Chondrocyte (in vitro differentiated cells): ENCODE data around the gene FEN1. TPM values are rescaled to one million over a fixed set of nuclear protein-coding genes. Genes with fewer than 3 reads are reported as not detected.

Source experiments
- DNase-seq: peaks from one replicate; pipeline ENCODE4 v3.0.0; 2021; ENCODE audit warnings: mixed read lengths, low spot score
- H3K27ac Mint-ChIP-seq: one replicate; pipeline ENCODE4 v1.8.0; 2021; ENCODE audit warnings: mild to moderate bottlenecking, moderate library complexity, mixed read lengths; ENCODE audit not compliant: unreplicated experiment
- H3K27me3 Mint-ChIP-seq: 2 replicates; pipeline ENCODE4 v1.8.0; 2021; ENCODE audit warnings: low read depth, mixed read lengths
- H3K36me3 Mint-ChIP-seq: 2 replicates; pipeline ENCODE4 v1.8.0; 2021; ENCODE audit warnings: low read depth, mixed read lengths
- H3K4me1 Mint-ChIP-seq: 2 replicates; pipeline ENCODE4 v1.8.0; 2021; ENCODE audit warnings: low read depth, mild to moderate bottlenecking, mixed read lengths
- H3K4me3 Mint-ChIP-seq: one replicate; pipeline ENCODE4 v1.8.0; 2021; ENCODE audit warnings: mild to moderate bottlenecking, moderate library complexity, mixed read lengths; ENCODE audit not compliant: unreplicated experiment
- H3K9me3 Mint-ChIP-seq: 2 replicates; pipeline ENCODE4 v1.8.0; 2021; ENCODE audit warnings: low read depth, mixed read lengths
- total RNA-seq: library from RNA; stranded (reverse); gene quantifications from 3 replicates; pipeline ENCODE4 v1.2.1, GENCODE V29; 2021
- TF ChIP-seq, protein P1 (sequence below): fragments of 200-600 bp; sonication (generic); IDR thresholded peaks from 2 replicates; pipeline ENCODE4 v1.5.0; 2021; ENCODE audit warnings: antibody characterized with exemption, mild to moderate bottlenecking, moderate library complexity

Gene FEN1
- total RNA-seq, 1 donor from 2014 or later: 12.6 TPM

DNA sequence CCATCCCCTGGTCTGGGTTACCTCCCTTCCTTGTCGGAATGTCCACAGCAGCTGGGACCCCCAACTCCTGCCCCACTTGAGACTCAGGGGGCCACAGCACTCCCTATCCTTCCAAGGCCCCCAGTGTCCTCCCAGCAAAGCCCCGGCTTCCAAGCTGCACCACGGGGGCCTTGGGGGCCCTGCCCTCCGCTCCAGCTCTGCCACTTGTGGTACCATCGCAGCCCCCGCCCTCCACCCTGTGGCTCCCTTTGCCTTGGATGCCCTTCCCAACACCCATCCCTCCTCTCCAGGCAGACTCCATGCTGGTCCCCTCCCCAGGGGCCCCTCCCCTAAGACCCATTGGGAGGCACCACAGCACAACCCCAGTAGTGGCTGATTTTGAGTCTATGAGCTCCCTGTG, 17.6 kb upstream of the FEN1 start:
- Mint-ChIP-seq H3K36me3 (no peaks in the 10 kb centered on the region), H3K27me3 (no peaks in the 10 kb centered on the region), H3K27ac (no peak overlapping the region), H3K4me3 (no peak overlapping the region), H3K9me3 (no peaks in the 10 kb centered on the region), H3K4me1 (no peaks in the 10 kb centered on the region)
- TF ChIP-seq, protein P1, sequence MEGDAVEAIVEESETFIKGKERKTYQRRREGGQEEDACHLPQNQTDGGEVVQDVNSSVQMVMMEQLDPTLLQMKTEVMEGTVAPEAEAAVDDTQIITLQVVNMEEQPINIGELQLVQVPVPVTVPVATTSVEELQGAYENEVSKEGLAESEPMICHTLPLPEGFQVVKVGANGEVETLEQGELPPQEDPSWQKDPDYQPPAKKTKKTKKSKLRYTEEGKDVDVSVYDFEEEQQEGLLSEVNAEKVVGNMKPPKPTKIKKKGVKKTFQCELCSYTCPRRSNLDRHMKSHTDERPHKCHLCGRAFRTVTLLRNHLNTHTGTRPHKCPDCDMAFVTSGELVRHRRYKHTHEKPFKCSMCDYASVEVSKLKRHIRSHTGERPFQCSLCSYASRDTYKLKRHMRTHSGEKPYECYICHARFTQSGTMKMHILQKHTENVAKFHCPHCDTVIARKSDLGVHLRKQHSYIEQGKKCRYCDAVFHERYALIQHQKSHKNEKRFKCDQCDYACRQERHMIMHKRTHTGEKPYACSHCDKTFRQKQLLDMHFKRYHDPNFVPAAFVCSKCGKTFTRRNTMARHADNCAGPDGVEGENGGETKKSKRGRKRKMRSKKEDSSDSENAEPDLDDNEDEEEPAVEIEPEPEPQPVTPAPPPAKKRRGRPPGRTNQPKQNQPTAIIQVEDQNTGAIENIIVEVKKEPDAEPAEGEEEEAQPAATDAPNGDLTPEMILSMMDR: no peak
- DNase-seq: no peak

DNA sequence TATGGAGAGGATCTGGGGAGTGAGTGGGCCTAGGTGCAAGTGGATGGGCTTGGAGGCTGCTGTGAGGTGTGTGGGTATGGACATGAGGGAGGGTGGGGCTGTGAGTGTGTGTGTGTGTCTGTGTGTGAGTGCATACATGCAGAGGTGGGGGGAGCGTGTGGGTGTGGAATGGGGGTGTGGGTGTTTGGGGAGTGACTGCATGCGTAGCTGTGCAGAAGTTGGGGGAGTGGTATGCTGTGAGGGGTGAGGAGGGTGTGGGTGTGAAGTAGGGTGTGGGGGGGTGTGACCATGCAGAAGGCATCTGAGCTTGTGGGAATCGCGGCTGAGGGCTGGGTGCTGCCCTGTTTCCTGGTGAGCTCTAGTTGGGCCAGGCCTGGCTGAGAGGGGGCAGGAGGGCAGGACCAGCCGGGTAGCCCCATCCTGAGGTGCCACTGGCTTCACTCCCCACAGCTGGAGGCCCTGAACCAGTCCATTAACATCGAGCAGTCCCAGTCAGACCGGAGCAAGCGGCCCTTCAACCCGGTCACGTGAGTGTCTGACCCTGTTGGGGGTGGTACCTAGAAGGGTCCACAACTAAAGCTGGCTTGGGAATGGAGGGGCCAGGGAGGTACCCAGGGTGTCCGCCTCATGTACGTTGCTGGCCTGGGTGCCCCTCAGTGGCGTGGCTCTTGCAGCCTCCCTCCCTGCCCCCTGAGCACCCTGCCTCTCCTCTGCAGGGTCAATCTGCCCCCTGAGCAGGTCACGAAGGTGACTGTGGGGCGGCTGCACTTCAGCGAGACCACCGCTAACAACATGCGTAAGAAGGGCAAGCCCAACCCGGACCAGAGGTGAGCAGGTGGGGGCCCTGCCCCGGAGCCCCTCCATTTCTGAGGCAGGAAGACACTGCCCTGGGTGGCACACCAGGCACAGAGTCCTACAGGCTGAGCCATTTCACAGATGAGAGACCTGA, 16.8 kb upstream of the FEN1 start:
- Mint-ChIP-seq H3K4me1 (no peaks in the 10 kb centered on the region), H3K27ac (no peak overlapping the region), H3K27me3 (no peaks in the 10 kb centered on the region), H3K4me3 (no peak overlapping the region), H3K9me3 (no peaks in the 10 kb centered on the region), H3K36me3 (no peaks in the 10 kb centered on the region)
- peak; percentile 90 for DNase-seq
- TF ChIP-seq, protein P1: no peak

DNA sequence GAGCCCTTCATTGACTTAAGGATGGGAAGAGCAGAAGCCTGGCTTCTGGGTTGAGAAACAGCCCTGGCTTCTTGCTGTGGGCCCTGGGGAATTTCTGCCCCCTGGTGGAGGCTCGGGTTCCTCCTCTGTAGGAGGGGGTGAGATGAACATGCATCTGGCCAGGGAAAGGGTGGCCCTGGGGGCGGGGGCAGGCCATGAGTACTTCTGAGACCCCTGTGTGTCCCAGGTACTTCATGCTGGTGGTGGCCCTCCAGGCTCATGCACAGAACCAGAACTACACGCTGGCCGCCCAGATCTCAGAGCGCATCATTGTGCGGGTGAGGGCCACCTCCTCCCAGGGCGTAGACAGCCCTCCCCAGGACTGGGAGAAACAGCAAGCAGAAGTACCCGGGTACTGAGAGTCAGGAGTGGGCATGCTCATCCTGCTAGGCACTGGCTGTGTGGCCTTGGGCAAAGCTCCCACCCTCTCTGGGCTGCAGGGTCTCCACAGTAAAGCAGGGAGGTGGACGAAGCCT, 16.1 kb upstream of the FEN1 start:
- no peaks in the 10 kb centered on the region for H3K27me3 Mint-ChIP-seq
- peak; percentile 77 for DNase-seq
- H3K4me1 Mint-ChIP-seq: no peaks in the 10 kb centered on the region
- H3K36me3 Mint-ChIP-seq: no peaks in the 10 kb centered on the region
- no peak overlapping the region for H3K27ac Mint-ChIP-seq
- TF ChIP-seq, protein P1: peak; percentile 80
- no peaks in the 10 kb centered on the region for H3K9me3 Mint-ChIP-seq
- H3K4me3 Mint-ChIP-seq: no peak overlapping the region

DNA sequence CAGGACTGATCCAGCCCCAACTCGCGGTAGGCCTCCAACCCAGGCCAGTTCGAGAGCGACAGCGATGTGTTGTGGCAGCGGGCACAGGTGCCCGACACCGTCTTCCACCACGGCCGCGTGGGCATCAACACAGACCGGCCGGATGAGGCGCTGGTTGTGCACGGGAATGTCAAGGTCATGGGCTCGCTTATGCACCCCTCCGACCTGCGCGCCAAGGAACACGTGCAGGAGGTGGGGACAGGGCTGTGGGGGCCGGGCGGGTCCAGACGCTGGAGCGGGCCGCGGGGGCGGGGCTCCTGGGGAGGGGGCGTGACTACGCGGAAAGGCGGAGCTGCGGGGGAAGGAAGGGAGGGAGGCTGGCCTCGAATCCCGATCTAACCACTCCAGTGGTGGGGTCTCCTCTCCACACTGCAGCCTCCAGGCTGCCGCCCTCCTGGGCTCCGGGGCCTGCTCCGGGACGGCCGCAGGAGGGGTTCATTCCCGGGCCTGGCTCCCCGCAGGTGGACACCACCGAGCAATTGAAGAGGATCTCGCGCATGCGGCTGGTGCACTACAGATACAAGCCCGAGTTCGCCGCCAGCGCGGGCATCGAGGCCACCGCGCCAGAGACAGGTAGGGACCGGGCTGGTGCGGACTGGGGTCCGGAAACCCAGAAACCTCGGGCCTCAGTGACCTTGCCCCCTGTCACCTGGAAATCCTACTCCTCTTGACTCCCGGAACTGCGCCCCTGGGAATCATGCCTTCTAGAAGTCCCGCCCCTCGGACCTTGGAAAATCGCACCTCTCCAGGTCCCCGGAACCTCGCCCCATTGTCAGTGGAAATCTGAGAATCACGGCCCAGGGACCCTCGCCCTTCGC, 15.2 kb upstream of the FEN1 start:
- no peaks in the 10 kb centered on the region for H3K9me3 Mint-ChIP-seq
- no peaks in the 10 kb centered on the region for H3K27me3 Mint-ChIP-seq
- no peaks in the 10 kb centered on the region for H3K36me3 Mint-ChIP-seq
- no peak overlapping the region for H3K27ac Mint-ChIP-seq
- no peak overlapping the region for H3K4me3 Mint-ChIP-seq
- TF ChIP-seq, protein P1: no peak
- no peaks in the 10 kb centered on the region for H3K4me1 Mint-ChIP-seq
- peak; percentile 81 for DNase-seq

DNA sequence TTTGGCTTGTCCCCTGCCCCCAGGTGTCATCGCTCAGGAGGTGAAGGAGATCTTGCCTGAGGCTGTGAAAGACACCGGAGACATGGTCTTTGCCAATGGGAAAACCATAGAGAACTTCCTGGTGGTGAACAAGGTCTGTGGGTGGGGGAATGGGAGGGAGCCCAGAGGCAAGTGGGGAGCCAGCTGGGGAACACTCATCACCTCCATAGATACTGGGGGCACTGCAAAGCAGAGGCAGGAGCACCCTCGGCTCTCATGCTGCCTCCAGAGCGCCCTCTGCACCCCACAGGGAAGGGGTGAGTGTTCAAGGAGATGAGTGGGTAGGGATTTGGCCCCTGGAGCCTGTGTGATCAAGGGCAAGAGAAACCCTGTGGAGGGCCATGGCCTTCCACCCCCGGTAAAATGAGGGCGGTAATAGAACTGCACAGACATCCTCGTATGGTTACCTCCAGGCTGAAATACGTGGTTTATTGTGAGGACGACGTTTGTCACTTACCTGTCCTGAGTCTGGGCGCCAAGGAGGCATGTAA, 14.3 kb upstream of the FEN1 start:
- H3K27me3 Mint-ChIP-seq: no peaks in the 10 kb centered on the region
- H3K4me3 Mint-ChIP-seq: no peak overlapping the region
- H3K9me3 Mint-ChIP-seq: no peaks in the 10 kb centered on the region
- no peak overlapping the region for H3K27ac Mint-ChIP-seq
- TF ChIP-seq, protein P1: no peak
- H3K36me3 Mint-ChIP-seq: no peaks in the 10 kb centered on the region
- peak; percentile 59 for DNase-seq
- H3K4me1 Mint-ChIP-seq: peaks cover 3% of the 10 kb centered on the region
